K562 (cell line): ENCODE results near the gene EHMT2. TPM values are rescaled to one million over a fixed set of nuclear protein-coding genes. Genes with fewer than 3 reads are reported as not detected.

Experiments
- ARNT ChIP-seq, 2 experiments: fragments of 450-650 bp; IDR thresholded peaks; 2 replicates each; pipeline ENCODE4 v1.6.1; 2016; ENCODE audit warnings: mild to moderate bottlenecking in 1 of 2
- CEBPG ChIP-seq, 3 experiments: fragments of 200-800 bp in 1 of 3; sonication (Bioruptor generic) in 1 of 3; sonication (generic) in 1 of 3; formaldehyde crosslinking in 1 of 3; IDR thresholded peaks in 2 of 3; conservative IDR thresholded peaks in 1 of 3; 2 replicates each; pipeline versions ENCODE4 v1.6.1 to v1.8.0; 2016 to 2022; ENCODE audit warnings: missing compliant biosample characterization in 2 of 3, missing genetic modification characterization in 2 of 3, mild to moderate bottlenecking in 1 of 3, missing genetic modification reagents in 1 of 3
- DACH1 ChIP-seq: fragments of 450-650 bp; IDR thresholded peaks from 2 replicates; pipeline ENCODE4 v1.6.1; 2018; ENCODE audit not compliant: partially characterized antibody
- MTA1 ChIP-seq: fragments of 450-650 bp; IDR thresholded peaks from 2 replicates; pipeline ENCODE4 v1.6.1; 2017; ENCODE audit warnings: borderline replicate concordance
- RBM39 ChIP-seq: fragments of 200-400 bp; formaldehyde crosslinking; optimal IDR thresholded peaks from 2 replicates; pipeline ENCODE3; 2018; ENCODE audit warnings: low read depth, low read length
- SP2 ChIP-seq: IDR thresholded peaks from 2 replicates; pipeline ENCODE4 v1.6.1; 2011; ENCODE audit warnings: mild to moderate bottlenecking, low read depth, low read length, moderate library complexity; ENCODE audit not compliant: poor library complexity, severe bottlenecking; ENCODE audit errors: extremely low read depth
- ZNF354B ChIP-seq: fragments of 250-450 bp; sonication (Bioruptor Pico); IDR thresholded peaks from 2 replicates; pipeline ENCODE4 v1.4.0; 2020
- ZNF79 ChIP-seq: fragments of 250-450 bp; sonication (Bioruptor Pico); IDR thresholded peaks from 2 replicates; pipeline ENCODE4 v1.4.0; 2020; ENCODE audit warnings: low read depth, mild to moderate bottlenecking, moderate library complexity
- polyA plus RNA-seq, 8 experiments: library from polyadenylated mRNA; depleted of rRNA in 4 of 8; stranded (reverse) in 5 of 8; unstranded in 3 of 8; fragments of >200 nt; fragmentation: Nextera tagmentation in 2 of 8; fragmentation: Illumina TruSeq in 1 of 8; extraction: Ambion mirVana in 2 of 8; extraction: Trizol in 1 of 8; gene quantifications; 2 replicates each; pipeline versions ENCODE4 v1.2.1 to v1.2.3, GENCODE V29; 2011 to 2014; ENCODE audit warnings: inconsistent platforms in 1 of 8, missing spikeins in 1 of 8
- total RNA-seq, 7 experiments: library from RNA; depleted of rRNA in 6 of 7; stranded (reverse); fragments of >200 nt in 6 of 7; fragmentation: Illumina TruSeq in 2 of 7; extraction: Trizol in 2 of 7; gene quantifications; 2 replicates each; pipeline versions ENCODE4 v1.2.1 to v1.2.3, GENCODE V29; 2011 to 2021; ENCODE audit warnings: low replicate concordance in 1 of 7
- TF ChIP-seq, protein P1 (sequence below): fragments of 200-600 bp; sonication (generic); IDR thresholded peaks from one replicate; pipeline ENCODE4 v1.6.1; 2012; ENCODE audit warnings: mild to moderate bottlenecking, low read depth, low read length, inconsistent platforms
- TF ChIP-seq, protein P2 (sequence below): fragments of 250-450 bp; sonication (Bioruptor Pico); IDR thresholded peaks from 2 replicates; pipeline ENCODE4 v1.4.0; 2020; ENCODE audit warnings: mild to moderate bottlenecking
- TF ChIP-seq, protein P3 (sequence below): fragments of 450-650 bp; IDR thresholded peaks from 2 replicates; pipeline ENCODE4 v1.6.1; 2016; ENCODE audit warnings: low read depth, mild to moderate bottlenecking, moderate library complexity

Gene EHMT2
- total and polyA plus RNA-seq, 9 of the 15 experiments (the other 6 are each of a cell fraction or from before 2014, with no cell fraction given) = 2.1 to 63.8 (median 38.5) TPM

DNA sequence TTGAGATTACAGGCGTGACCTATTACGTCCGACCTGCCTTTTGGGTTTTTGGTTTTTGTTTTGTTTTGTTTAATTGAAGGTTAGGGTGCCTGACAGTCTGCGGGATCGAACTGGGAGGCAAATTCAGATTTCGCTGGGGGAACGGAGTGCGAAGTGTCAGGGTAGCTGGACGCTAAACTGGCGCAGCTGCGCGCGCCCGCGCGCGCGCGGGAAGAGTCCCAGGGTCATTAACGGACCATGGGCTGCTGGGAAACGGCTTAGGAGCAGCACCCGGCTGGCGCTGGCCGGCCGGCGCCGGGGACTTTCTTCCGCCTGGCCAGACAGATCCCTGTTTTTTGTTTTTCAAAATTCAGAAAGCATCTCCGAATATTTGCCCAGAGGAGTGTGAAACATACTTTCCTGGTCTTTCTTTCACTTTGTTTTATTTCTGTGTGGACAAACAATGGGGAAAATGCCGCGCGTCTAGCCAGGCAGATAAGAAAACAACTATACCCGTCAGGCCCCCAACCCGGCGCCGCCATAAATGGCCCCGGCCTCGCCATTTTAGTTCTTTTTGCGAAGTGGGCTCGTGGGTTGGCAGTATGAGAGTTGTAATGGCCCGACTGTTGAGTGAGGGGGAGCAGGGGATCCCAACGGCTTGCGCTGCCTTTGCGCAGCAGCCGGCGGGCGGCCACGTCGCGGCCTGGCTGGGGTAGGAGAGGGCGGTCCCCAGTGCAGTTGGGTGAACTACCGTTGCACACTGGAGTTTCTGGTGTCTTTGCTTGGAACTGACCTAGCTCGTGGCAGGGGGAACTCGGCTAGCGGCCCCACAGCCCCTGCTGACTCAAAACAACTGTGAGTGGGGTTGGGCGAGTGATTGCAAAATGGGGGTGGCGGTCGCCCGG lies 62.9 kb downstream of the EHMT2 start (continued):
- TF ChIP-seq, protein P1, sequence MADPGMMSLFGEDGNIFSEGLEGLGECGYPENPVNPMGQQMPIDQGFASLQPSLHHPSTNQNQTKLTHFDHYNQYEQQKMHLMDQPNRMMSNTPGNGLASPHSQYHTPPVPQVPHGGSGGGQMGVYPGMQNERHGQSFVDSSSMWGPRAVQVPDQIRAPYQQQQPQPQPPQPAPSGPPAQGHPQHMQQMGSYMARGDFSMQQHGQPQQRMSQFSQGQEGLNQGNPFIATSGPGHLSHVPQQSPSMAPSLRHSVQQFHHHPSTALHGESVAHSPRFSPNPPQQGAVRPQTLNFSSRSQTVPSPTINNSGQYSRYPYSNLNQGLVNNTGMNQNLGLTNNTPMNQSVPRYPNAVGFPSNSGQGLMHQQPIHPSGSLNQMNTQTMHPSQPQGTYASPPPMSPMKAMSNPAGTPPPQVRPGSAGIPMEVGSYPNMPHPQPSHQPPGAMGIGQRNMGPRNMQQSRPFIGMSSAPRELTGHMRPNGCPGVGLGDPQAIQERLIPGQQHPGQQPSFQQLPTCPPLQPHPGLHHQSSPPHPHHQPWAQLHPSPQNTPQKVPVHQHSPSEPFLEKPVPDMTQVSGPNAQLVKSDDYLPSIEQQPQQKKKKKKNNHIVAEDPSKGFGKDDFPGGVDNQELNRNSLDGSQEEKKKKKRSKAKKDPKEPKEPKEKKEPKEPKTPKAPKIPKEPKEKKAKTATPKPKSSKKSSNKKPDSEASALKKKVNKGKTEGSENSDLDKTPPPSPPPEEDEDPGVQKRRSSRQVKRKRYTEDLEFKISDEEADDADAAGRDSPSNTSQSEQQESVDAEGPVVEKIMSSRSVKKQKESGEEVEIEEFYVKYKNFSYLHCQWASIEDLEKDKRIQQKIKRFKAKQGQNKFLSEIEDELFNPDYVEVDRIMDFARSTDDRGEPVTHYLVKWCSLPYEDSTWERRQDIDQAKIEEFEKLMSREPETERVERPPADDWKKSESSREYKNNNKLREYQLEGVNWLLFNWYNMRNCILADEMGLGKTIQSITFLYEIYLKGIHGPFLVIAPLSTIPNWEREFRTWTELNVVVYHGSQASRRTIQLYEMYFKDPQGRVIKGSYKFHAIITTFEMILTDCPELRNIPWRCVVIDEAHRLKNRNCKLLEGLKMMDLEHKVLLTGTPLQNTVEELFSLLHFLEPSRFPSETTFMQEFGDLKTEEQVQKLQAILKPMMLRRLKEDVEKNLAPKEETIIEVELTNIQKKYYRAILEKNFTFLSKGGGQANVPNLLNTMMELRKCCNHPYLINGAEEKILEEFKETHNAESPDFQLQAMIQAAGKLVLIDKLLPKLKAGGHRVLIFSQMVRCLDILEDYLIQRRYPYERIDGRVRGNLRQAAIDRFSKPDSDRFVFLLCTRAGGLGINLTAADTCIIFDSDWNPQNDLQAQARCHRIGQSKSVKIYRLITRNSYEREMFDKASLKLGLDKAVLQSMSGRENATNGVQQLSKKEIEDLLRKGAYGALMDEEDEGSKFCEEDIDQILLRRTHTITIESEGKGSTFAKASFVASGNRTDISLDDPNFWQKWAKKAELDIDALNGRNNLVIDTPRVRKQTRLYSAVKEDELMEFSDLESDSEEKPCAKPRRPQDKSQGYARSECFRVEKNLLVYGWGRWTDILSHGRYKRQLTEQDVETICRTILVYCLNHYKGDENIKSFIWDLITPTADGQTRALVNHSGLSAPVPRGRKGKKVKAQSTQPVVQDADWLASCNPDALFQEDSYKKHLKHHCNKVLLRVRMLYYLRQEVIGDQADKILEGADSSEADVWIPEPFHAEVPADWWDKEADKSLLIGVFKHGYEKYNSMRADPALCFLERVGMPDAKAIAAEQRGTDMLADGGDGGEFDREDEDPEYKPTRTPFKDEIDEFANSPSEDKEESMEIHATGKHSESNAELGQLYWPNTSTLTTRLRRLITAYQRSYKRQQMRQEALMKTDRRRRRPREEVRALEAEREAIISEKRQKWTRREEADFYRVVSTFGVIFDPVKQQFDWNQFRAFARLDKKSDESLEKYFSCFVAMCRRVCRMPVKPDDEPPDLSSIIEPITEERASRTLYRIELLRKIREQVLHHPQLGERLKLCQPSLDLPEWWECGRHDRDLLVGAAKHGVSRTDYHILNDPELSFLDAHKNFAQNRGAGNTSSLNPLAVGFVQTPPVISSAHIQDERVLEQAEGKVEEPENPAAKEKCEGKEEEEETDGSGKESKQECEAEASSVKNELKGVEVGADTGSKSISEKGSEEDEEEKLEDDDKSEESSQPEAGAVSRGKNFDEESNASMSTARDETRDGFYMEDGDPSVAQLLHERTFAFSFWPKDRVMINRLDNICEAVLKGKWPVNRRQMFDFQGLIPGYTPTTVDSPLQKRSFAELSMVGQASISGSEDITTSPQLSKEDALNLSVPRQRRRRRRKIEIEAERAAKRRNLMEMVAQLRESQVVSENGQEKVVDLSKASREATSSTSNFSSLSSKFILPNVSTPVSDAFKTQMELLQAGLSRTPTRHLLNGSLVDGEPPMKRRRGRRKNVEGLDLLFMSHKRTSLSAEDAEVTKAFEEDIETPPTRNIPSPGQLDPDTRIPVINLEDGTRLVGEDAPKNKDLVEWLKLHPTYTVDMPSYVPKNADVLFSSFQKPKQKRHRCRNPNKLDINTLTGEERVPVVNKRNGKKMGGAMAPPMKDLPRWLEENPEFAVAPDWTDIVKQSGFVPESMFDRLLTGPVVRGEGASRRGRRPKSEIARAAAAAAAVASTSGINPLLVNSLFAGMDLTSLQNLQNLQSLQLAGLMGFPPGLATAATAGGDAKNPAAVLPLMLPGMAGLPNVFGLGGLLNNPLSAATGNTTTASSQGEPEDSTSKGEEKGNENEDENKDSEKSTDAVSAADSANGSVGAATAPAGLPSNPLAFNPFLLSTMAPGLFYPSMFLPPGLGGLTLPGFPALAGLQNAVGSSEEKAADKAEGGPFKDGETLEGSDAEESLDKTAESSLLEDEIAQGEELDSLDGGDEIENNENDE = peak; percentile 68
- TF ChIP-seq, protein P2, sequence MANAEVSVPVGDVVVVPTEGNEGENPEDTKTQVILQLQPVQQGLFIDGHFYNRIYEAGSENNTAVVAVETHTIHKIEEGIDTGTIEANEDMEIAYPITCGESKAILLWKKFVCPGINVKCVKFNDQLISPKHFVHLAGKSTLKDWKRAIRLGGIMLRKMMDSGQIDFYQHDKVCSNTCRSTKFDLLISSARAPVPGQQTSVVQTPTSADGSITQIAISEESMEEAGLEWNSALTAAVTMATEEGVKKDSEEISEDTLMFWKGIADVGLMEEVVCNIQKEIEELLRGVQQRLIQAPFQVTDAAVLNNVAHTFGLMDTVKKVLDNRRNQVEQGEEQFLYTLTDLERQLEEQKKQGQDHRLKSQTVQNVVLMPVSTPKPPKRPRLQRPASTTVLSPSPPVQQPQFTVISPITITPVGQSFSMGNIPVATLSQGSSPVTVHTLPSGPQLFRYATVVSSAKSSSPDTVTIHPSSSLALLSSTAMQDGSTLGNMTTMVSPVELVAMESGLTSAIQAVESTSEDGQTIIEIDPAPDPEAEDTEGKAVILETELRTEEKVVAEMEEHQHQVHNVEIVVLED (CRISPR knock-in tag) = peak; percentile 69
- TF ChIP-seq ZNF354B (CRISPR knock-in tag) = no peak
- TF ChIP-seq SP2 = no peak
- TF ChIP-seq ARNT (IDR thresholded peaks at IDR 0.05) = peak; percentile 89 to 91
- no peak for TF ChIP-seq DACH1
- TF ChIP-seq ZNF79 = peak; percentile 65
- TF ChIP-seq MTA1 = peak; percentile 66; the same call in 1 of the 2 replicates
- TF ChIP-seq, protein P3, sequence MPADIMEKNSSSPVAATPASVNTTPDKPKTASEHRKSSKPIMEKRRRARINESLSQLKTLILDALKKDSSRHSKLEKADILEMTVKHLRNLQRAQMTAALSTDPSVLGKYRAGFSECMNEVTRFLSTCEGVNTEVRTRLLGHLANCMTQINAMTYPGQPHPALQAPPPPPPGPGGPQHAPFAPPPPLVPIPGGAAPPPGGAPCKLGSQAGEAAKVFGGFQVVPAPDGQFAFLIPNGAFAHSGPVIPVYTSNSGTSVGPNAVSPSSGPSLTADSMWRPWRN = peak; percentile 58
- TF ChIP-seq RBM39 = peak; percentile 96
- TF ChIP-seq CEBPG (CRISPR knock-in tag; IDR thresholded peaks at IDR 0.05) = peak; percentile 82; the same call in 1 of the 2 replicates
- TF ChIP-seq CEBPG (tag; conservative IDR thresholded peaks at IDR 0.05 in 1 of 2, IDR thresholded peaks at IDR 0.05 in 1 of 2) = peak; percentile 62 to 81
